OCI-LY7 (cell line): ENCODE data around the gene GTF3C4. TPM values are rescaled to one million over a fixed set of nuclear protein-coding genes. Genes with fewer than 3 reads are reported as not detected.

ENCODE experiments used
- BruUV-seq: library from RNA; stranded (reverse); fragments of 400-500 nt; replicated peaks from 2 replicates; lab custom pipeline; 2021; lab: Mats Ljungman, UMichigan
- CTCF ChIA-PET: fragments of 300-600 bp; sonication (Branson Sonifier 250); formaldehyde crosslinking; loops from one replicate; lab custom pipeline; 2022; ENCODE audit warnings: antibody characterized with exemption; ENCODE audit not compliant: unreplicated experiment; lab: Charles Lee
- POLR2A ChIA-PET: fragments of 300-600 bp; sonication (Branson Sonifier 250); formaldehyde crosslinking; loops from one replicate; lab custom pipeline; 2022; ENCODE audit warnings: antibody characterized with exemption; lab: Charles Lee
- DNase-seq: peaks from one replicate; pipeline ENCODE4 v3.0.0-alpha.2; 2015; ENCODE audit warnings: low spot score
- H2AFZ ChIP-seq: fragments of 200-600 bp; sonication (generic), shearing (Covaris generic); 2 replicates; pipeline ENCODE4 v1.6.1; 2014; ENCODE audit warnings: mild to moderate bottlenecking, antibody characterized with exemption, low read length, moderate library complexity
- H3K27ac ChIP-seq: fragments of 200-600 bp; sonication (generic); 2 replicates; pipeline ENCODE4 v1.5.1; 2014; ENCODE audit warnings: mixed run types, low read depth, mild to moderate bottlenecking, moderate library complexity, low read length, inconsistent platforms; ENCODE audit not compliant: poor library complexity, severe bottlenecking
- H3K36me3 ChIP-seq: fragments of 200-600 bp; sonication (generic); 2 replicates; pipeline ENCODE4 v1.6.1; 2014; ENCODE audit warnings: mild to moderate bottlenecking, antibody characterized with exemption, low read length, moderate library complexity, mixed read lengths; ENCODE audit not compliant: insufficient read depth
- H3K4me1 ChIP-seq: fragments of 200-600 bp; sonication (generic); 2 replicates; pipeline ENCODE4 v1.5.1; 2014; ENCODE audit warnings: mild to moderate bottlenecking, low read length; ENCODE audit not compliant: insufficient read depth, poor library complexity, severe bottlenecking
- H3K4me2 ChIP-seq: fragments of 200-600 bp; sonication (generic); 2 replicates; pipeline ENCODE4 v1.6.1; 2014; ENCODE audit warnings: mild to moderate bottlenecking, low read length
- H3K4me3 ChIP-seq: fragments of 200-600 bp; sonication (generic); 2 replicates; pipeline ENCODE4 v1.5.1; 2014; ENCODE audit warnings: mild to moderate bottlenecking, low read depth, low read length; ENCODE audit not compliant: poor library complexity, severe bottlenecking
- H3K79me2 ChIP-seq: fragments of 200-600 bp; sonication (generic); 2 replicates; pipeline ENCODE4 v1.6.1; 2016; ENCODE audit warnings: low read depth, mild to moderate bottlenecking, low read length, moderate library complexity, mixed read lengths; ENCODE audit not compliant: insufficient read depth
- H3K9me2 ChIP-seq: fragments of 200-600 bp; sonication (generic); 2 replicates; pipeline ENCODE4 v1.6.1; 2016; ENCODE audit warnings: mild to moderate bottlenecking, low read length, mixed read lengths; ENCODE audit not compliant: insufficient read depth
- H3K9me3 ChIP-seq: fragments of 200-600 bp; sonication (generic); 2 replicates; pipeline ENCODE4 v1.6.1; 2014; ENCODE audit warnings: mild to moderate bottlenecking, mixed run types, low read length, mixed read lengths
- H4K20me1 ChIP-seq: fragments of 200-600 bp; sonication (generic); 2 replicates; pipeline ENCODE4 v1.6.1; 2014; ENCODE audit warnings: mild to moderate bottlenecking, antibody characterized with exemption, low read length, moderate library complexity, mixed read lengths; ENCODE audit not compliant: insufficient read depth
- CTCF ChIP-seq: fragments of 200-600 bp; sonication (generic); conservative IDR thresholded peaks from 2 replicates; pipeline ENCODE4 v1.5.1; 2014; ENCODE audit warnings: mild to moderate bottlenecking, antibody characterized with exemption, low read length, moderate library complexity, mixed read lengths
- EZH2phosphoT487 ChIP-seq: fragments of 200-600 bp; sonication (generic); IDR thresholded peaks from 2 replicates; pipeline ENCODE4 v1.6.1; 2018; ENCODE audit warnings: low read depth, borderline replicate concordance, mild to moderate bottlenecking, mixed run types, antibody characterized with exemption, low read length, moderate library complexity, mixed read lengths
- intact Hi-C: fragments of 100-400 bp; cut with micrococcal nuclease; formaldehyde crosslinking; loops from one replicate; pipeline ENCODE4 v1.10.0; 2022; ENCODE audit not compliant: unreplicated experiment
- total RNA-seq, 2 experiments: library from RNA; depleted of rRNA in 1 of 2; stranded (reverse); fragments of >200 nt in 1 of 2; shearing (Covaris generic) in 1 of 2; gene quantifications; 2 replicates each; pipeline ENCODE4 v1.2.3, GENCODE V29; 2014 to 2022

GTF3C4 gene
- total RNA-seq, 2 experiments from 2014 or later: 15.7 to 19.0 TPM

- H2AFZ ChIP-seq: no peak overlapping the region
- H3K9me2 ChIP-seq: no peaks in the 10 kb centered on the region
- CTCF ChIA-PET: no interaction called here
- no peak overlapping the region for H3K4me2 ChIP-seq
- H3K36me3 ChIP-seq: peaks cover 93% of the 10 kb centered on the region
- H3K79me2 ChIP-seq: no peaks in the 10 kb centered on the region
- DNase-seq: no peak
- POLR2A ChIA-PET: no interaction called here
- no TSS peak for BruUV-seq
- no peaks in the 10 kb centered on the region for H4K20me1 ChIP-seq
- H3K4me3 ChIP-seq: no peak overlapping the region
- intact Hi-C loops: no loop called here
- no peak overlapping the region for H3K27ac ChIP-seq
- no peaks in the 10 kb centered on the region for H3K9me3 ChIP-seq
- no peaks in the 10 kb centered on the region for H3K4me1 ChIP-seq
- no peak for TF ChIP-seq CTCF
- no peak for TF ChIP-seq EZH2phosphoT487
These were observed 41.5 kb upstream of the GTF3C4 start for GRCh38 chr9:132628746-132629145.

GRCh38 chr9:132630116-132630515 lies 40.1 kb upstream of the GTF3C4 start:
- Histone ChIP-seq H3K9me3 (no peaks in the 10 kb centered on the region), H2AFZ (no peak overlapping the region), H3K4me2 (no peak overlapping the region), H4K20me1 (no peaks in the 10 kb centered on the region), H3K9me2 (no peaks in the 10 kb centered on the region), H3K27ac (no peak overlapping the region), H3K4me1 (no peaks in the 10 kb centered on the region), H3K36me3 (peaks cover 86% of the 10 kb centered on the region), H3K4me3 (no peak overlapping the region), H3K79me2 (no peaks in the 10 kb centered on the region)
- intact Hi-C loops: no loop called here
- ChIA-PET CTCF (no interaction called here), POLR2A (no interaction called here)
- no peak for TF ChIP-seq EZH2phosphoT487
- TF ChIP-seq CTCF: no peak
- DNase-seq: no peak
- no TSS peak for BruUV-seq

- Histone ChIP-seq H3K9me2 (no peaks in the 10 kb centered on the region), H4K20me1 (no peaks in the 10 kb centered on the region), H3K9me3 (no peaks in the 10 kb centered on the region), H2AFZ (no peak overlapping the region), H3K4me3 (no peak overlapping the region), H3K4me2 (no peak overlapping the region), H3K4me1 (no peaks in the 10 kb centered on the region), H3K27ac (no peak overlapping the region), H3K36me3 (peaks cover 79% of the 10 kb centered on the region), H3K79me2 (no peaks in the 10 kb centered on the region)
- ChIA-PET POLR2A (no interaction called here), CTCF (no interaction called here)
- no peak for DNase-seq
- TF ChIP-seq CTCF (no peak), EZH2phosphoT487 (no peak)
- intact Hi-C loops: no loop called here
- BruUV-seq: no TSS peak
These were observed 39.5 kb upstream of the GTF3C4 start for GRCh38 chr9:132630811-132631210.
